ENCODE measurements around the gene GAS2L1.

The GAS2L1 gene

DNA sequence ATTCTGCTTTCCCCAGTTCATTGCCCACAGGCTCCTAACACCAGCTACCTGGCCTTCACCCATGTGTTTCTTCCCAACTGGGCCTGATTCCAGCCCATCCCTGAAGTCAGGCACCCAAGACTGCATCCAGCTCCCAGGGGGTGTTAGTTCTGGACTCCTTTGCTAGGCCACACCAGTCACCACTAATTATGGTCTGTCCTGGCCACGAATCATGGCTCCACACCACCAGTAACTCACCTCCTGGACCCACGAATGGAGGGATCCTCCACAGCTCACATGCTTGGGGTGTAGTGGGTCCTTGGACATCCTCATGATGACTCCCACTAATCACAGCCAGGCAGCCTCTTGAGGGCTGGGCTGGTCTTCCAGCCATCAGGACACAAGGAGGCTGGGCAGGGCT lies 12.6 kb downstream of the GAS2L1 start:
- DNase-seq (ENCODE audit: extremely low read depth, low read depth) = no peak
- no peak overlapping the region for H3K4me3 ChIP-seq (replicated peaks; ENCODE audit: low read depth, low read length)
- TF ChIP-seq, protein P1, sequence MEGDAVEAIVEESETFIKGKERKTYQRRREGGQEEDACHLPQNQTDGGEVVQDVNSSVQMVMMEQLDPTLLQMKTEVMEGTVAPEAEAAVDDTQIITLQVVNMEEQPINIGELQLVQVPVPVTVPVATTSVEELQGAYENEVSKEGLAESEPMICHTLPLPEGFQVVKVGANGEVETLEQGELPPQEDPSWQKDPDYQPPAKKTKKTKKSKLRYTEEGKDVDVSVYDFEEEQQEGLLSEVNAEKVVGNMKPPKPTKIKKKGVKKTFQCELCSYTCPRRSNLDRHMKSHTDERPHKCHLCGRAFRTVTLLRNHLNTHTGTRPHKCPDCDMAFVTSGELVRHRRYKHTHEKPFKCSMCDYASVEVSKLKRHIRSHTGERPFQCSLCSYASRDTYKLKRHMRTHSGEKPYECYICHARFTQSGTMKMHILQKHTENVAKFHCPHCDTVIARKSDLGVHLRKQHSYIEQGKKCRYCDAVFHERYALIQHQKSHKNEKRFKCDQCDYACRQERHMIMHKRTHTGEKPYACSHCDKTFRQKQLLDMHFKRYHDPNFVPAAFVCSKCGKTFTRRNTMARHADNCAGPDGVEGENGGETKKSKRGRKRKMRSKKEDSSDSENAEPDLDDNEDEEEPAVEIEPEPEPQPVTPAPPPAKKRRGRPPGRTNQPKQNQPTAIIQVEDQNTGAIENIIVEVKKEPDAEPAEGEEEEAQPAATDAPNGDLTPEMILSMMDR (IDR thresholded peaks at IDR 0.05; ENCODE audit: low read depth, low read length, missing control alignments) = no peak

DNA sequence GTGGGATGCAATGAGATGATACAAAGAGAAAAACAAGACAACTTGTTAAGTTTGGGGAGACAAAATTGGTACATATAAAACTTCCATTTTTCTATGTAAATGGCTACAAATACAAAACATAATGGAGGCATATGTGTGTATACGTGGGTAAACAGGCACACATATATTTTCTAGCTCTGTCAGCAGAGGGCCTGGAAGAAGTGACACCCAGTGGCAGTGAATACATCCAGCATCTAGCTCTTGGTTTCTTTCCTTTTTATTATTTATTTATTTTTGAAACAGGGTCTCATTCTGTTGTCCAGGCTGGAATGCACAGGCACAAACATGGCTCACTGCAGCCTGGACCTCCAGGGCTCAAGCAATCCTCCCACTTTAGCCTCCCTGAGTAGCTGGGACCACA lies 14.1 kb downstream of the GAS2L1 start:
- no peak for DNase-seq (ENCODE audit: extremely low read depth, low read depth)
- TF ChIP-seq, protein P1 (IDR thresholded peaks at IDR 0.05; ENCODE audit: low read depth, low read length, missing control alignments) = no peak
- H3K4me3 ChIP-seq (replicated peaks; ENCODE audit: low read depth, low read length) = no peak overlapping the region

DNA sequence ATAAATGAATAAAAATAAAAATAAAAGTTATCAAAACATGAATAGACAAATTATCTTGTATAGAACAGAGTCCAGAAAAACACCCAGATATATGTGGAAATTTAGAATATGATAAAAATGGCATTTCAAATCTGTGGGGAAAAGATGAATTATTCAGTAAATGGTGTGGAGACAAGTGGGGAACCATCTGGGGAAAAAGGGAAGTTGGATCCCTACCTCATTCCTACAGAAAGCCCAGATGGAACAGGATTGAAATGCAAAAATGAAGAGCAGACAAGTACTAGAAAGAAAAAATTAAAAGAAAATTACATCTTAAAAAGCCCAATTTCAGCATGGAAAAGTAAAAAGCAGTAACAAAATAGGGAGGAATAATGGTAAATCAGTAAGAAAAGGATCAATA lies 17.2 kb downstream of the GAS2L1 start:
- H3K4me3 ChIP-seq (replicated peaks; ENCODE audit: low read depth, low read length) = no peak overlapping the region
- TF ChIP-seq, protein P1 (IDR thresholded peaks at IDR 0.05; ENCODE audit: low read depth, low read length, missing control alignments) = no peak
- no peak for DNase-seq (ENCODE audit: extremely low read depth, low read depth)

DNA sequence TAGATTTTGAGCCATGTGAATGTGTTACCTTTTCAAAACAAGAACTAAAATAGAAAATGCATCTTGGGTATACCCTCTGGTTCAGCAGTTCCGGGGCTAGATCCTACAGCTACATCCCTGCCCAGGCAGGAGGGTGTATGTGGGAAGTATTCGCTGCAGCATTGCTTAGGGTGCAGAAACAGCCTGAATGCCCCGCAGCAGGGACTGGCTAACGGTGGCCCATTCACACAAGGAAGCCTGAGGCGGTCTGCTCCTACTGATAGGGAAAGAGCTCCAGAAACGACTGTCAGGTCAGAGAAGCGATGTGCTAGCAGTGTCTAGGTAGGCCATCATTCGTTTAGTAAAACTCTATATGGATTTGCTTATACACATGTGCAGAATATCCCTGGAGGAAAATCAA lies 18.9 kb downstream of the GAS2L1 start:
- TF ChIP-seq, protein P1 (IDR thresholded peaks at IDR 0.05; ENCODE audit: low read depth, low read length, missing control alignments) = no peak
- no peak for DNase-seq (ENCODE audit: extremely low read depth, low read depth)
- no peak overlapping the region for H3K4me3 ChIP-seq (replicated peaks; ENCODE audit: low read depth, low read length)

DNA sequence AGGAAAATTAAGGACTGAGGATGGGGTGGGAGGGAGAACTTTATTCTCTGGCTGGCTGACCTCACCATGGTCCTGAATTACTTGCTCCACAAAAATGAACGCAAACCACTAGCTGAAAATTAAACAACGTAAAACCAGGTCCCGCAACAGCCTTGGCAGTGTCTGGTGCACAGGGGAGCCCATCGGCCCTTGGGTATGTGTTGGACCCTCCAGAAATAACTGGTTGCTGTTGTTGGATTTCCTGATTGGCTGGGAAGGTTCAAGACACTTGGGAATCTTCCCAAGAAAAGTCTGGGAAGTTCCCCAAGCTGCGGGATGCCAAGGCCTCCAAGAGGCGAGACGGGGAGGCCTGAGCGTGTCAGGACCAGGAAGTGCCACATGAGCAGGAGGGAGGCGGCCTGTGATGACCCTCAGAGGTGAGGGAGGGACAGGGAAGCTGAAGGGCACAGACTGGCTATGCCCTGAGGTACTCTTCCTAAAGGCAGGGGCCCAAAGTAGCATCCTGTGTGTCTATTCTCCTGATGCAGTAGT lies 19.4 kb downstream of the GAS2L1 start:
- no peak for DNase-seq (ENCODE audit: extremely low read depth, low read depth)
- TF ChIP-seq, protein P1 (IDR thresholded peaks at IDR 0.05; ENCODE audit: low read depth, low read length, missing control alignments) = no peak

DNA sequence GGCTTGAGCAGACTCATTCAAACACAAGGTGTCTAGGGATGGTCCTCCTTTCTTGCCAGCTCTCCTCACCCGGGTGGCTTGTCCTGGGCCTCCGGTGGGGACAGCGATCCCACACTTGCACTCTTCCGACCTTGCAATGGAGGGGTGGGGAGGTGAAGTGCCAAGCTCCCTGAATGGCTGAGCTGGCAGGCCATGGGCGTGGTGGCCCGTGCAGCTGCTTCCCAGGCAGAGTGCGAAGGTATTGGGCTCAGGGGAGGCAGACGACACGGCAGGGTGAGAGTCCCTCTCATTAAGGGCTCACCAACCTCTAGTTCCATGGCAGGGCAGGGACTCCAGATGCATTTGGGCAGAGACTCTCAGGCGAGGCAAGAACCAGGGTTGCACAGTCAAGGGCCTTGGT lies 20.0 kb downstream of the GAS2L1 start:
- TF ChIP-seq, protein P1 (IDR thresholded peaks at IDR 0.05; ENCODE audit: low read depth, low read length, missing control alignments) = no peak
- no peak for DNase-seq (ENCODE audit: extremely low read depth, low read depth)

More for the DNA sequence above, 19.4 kb downstream of the GAS2L1 start:
- H3K4me3 ChIP-seq (replicated peaks; ENCODE audit: low read depth, low read length) = no peak overlapping the region

More for the DNA sequence above, 20.0 kb downstream of the GAS2L1 start:
- no peak overlapping the region for H3K4me3 ChIP-seq (replicated peaks; ENCODE audit: low read depth, low read length)
